GM19035 (cell line): ENCODE results near the gene LZTR1.

Experiments used
- ATAC-seq: cut with Tn5 transposase; IDR thresholded peaks from one replicate; pipeline ENCODE4 v1.9.1; 2021; ENCODE audit not compliant: unreplicated experiment

LZTR1 gene

GRCh38 chr22:20979940-20980453 is 2.1 kb upstream of the LZTR1 start:
- no peak for ATAC-seq

- no peak for ATAC-seq
Measured at GRCh38 chr22:20980523-20980922, 1.6 kb upstream of the LZTR1 start.

GRCh38 chr22:20980938-20981722 is 967 bp upstream of the LZTR1 start:
- ATAC-seq: no peak

GRCh38 chr22:20982563-20982882 is 426 bp downstream of the LZTR1 start:
- peak; percentile 22 for ATAC-seq

GRCh38 chr22:20983081-20983771 is 1.1 kb downstream of the LZTR1 start:
- ATAC-seq: no peak

DNA sequence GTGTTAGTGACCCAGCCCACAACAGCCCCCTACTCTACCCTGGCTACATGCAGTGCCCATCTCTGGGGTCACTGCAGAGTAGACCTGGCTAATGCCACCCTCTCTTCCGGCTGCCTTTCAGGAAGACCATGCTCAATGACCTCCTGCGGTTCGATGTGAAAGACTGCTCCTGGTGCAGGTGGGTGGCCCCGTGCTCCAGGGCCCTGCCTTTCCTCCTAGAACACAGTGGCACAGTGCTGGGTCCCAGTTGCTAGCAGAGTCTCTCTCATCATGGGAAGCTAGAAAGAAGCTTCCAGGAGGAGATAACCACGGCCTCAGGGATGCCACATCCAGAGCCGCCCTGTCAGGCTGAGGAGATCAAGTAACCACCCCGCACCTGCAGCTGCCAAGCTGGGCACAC is 3.6 kb downstream of the LZTR1 start:
- ATAC-seq: no peak

GRCh38 chr22:20986365-20986764 is 4.3 kb downstream of the LZTR1 start:
- ATAC-seq: no peak

DNA sequence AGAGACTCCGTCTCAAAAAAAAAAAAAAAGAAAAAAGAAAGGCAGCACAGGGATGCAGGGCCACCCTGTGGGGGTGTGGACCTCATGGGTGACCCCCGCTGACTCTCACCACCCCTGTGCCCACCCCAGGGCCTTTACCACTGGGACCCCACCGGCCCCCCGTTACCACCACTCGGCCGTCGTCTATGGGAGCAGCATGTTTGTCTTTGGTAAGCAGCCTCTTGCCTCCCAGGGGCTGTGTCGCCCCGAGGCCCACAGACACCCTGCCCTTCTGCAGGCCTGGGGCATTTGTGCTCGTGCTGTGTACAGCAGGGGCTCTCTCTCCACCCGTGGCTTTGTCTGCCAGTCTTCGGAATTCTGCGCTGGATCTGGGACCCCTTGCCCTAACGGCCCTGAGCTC is 5.3 kb downstream of the LZTR1 start:
- no peak for ATAC-seq

DNA sequence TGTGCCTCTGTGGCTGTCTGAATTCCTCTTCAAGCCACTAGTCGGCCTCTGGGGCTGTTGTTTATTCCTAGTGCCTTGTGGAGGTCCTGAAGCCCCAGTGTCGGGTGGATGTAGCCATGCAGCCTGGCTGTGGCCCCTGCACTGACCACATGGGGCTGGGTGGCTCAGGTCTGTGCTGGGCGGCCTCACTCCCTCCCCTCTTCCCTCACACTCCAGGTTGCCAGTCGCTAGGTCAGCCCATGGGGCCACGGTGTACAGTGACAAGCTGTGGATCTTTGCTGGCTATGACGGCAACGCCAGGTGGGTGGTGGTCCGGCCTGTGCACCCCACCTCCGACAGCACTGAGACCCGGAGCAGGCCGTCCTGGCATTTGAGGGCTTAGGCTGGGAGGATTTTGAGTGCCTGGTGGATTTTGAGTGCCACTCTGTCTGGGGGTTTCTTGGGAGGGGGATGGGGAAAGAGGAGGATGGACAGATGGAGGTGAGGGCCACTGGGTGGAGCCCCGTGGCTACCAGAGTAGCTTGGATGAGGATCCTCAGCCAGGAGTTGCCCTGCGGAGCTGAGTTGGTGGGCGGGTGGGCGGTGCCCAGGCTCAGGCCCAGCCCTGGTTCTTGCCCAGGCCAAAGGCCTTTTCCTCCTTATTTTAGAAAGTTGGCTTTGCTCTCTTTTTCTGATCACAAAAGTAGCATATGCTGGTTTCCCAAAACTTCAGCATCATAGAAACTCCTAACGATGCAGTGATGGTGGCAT is 6.7 kb downstream of the LZTR1 start:
- ATAC-seq: no peak

- ATAC-seq: no peak
Measured at GRCh38 chr22:20989323-20990138, 7.4 kb downstream of the LZTR1 start.

DNA sequence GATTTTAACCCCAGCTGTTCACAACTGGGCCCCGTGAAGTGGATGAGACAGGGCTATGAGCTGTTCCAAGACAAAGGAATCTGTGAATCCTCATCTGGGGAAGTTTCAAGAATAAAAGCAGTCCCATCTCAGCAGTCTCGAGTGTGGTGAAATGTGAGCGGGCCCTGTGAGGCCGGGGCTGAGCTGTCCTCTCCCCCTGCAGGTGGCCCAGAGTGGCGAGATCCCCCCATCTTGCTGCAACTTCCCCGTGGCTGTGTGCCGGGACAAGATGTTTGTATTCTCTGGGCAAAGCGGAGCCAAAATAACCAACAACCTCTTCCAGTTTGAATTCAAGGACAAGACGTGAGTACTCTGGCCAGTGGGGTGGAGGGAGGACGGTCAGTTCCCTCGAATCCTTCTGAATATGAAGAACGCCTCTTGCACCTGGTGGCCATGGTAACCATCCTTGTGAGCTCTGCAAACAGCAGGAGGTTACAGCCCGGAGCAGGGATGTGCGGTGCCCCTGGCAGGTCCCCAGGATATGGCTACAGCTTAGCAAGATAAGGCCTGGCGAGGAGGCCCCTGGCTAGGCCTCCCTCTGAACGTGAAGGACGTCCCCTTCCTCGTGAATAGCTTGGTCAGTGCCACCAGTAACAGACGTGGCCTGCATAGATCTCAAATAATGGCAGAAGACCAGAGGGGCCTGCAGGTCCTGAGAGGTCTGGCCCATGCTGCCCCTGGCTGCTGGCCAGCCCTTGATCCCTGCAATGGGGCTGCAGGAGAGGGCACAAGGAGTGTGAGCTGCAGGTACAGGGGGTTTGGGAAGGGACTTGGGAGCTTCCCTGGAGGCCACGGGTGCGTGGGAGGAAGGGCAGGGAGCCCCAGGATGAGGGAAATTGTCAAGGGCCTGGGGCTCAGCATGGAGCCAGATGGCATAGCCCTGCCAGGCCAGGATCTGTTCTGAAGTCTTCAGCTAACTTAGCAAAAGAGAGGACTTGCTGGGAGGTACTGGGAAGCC is 8.4 kb downstream of the LZTR1 start:
- no peak for ATAC-seq

- no peak for ATAC-seq
Measured at GRCh38 chr22:20991252-20992055, 9.4 kb downstream of the LZTR1 start.

- ATAC-seq: no peak
Measured at GRCh38 chr22:20992056-20992442, 10.0 kb downstream of the LZTR1 start.

DNA sequence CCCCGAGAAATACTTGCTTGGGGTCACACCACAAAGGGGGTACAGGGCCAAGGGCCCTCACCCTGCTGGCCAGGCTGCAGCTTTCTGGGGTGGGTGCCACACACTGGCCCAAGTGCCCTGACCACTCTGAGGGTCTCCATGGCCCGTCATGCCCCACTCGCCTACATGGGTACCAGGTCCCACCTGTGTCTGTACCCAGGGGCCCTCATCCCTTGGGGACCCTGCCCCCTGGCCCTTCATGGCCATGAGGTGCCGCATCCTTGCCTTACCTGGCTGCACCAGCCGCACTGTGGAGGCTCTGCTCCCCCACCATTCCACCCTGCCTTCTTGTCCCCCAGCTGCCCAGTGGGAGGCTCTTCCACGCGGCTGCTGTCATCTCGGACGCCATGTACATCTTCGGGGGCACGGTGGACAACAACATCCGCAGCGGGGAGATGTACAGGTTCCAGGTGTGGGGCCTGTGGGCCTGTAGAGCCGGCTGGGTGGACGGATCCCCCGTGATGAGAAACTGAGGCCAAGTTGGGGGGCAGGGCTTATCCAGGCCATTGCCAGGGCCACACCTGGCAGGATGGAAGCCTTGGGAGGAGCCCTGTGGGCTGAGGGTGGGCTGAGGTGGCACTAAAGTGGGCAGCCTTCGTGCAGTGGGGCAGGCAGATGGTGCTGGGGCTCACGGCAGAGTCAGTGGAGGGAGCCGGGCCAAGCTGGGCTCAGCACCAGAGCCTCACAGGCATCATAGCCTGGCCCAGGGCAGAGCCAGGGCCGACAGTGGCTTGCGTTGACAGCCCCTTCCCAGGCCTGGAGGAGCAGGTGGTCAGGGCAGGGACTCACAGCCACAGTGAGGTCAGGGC is 10.6 kb downstream of the LZTR1 start:
- no peak for ATAC-seq

DNA sequence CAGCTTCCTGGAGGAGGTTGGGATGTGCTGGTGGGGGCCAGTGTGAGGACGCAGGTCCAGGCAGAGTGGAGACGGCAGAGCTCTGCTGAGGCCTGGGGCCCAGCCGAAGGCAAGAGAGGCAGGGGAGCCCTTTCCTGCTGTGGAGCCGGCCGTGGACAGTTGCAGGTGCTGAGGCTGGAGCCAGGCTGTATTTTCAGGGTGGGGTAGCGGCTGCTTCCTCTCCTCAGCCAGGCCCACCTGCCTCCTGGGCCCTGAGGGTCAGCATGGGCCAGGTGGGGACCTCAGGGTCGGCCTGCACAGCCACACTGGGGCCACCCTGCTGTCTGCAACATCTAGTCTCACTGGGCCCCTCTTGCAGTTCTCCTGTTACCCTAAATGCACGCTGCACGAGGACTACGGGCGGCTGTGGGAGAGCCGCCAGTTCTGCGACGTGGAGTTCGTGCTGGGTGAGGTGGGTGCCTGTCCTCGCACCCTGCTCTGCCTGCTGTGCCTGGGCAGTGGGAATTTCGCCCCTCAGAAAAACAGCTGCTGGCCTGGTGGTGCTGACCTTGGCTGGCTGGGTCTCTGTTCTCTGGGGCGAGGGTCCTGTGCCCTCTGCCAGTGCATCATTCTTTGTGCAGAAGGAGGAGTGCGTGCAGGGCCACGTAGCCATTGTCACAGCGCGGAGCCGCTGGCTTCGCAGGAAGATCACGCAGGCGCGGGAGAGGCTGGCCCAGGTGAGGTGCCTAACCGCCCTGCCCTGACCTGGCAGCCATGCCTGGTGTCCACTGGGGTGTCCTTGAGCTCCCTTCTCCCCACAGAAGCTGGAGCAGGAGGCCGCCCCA is 11.4 kb downstream of the LZTR1 start:
- no peak for ATAC-seq

- ATAC-seq: no peak
Measured at GRCh38 chr22:20994128-20994901, 12.2 kb downstream of the LZTR1 start.

- ATAC-seq: no peak
Measured at GRCh38 chr22:20994902-20995241, 12.8 kb downstream of the LZTR1 start.
